ENCODE results near the gene HSD17B4.

DNA sequence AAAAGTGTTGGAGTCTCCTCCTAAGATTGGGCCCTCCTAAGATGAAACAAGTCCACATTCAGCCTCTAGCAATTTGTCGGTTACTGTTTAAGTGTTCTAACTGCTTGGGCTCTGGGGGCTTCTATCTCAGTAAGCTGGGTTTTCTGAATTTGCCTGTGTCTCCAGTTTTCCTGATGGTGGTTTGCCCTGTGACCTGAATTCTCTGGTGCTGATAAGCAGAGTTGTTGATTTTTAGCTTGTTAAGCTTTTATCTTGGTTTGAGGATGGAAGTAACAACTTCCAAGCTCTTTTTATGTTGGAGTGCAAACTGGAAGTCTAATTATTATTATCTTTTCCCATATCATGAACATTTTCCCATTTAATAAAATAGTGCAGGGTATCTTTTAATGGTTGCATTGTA, 30.9 kb downstream of the HSD17B4 start:
- TF ChIP-seq, protein P1, sequence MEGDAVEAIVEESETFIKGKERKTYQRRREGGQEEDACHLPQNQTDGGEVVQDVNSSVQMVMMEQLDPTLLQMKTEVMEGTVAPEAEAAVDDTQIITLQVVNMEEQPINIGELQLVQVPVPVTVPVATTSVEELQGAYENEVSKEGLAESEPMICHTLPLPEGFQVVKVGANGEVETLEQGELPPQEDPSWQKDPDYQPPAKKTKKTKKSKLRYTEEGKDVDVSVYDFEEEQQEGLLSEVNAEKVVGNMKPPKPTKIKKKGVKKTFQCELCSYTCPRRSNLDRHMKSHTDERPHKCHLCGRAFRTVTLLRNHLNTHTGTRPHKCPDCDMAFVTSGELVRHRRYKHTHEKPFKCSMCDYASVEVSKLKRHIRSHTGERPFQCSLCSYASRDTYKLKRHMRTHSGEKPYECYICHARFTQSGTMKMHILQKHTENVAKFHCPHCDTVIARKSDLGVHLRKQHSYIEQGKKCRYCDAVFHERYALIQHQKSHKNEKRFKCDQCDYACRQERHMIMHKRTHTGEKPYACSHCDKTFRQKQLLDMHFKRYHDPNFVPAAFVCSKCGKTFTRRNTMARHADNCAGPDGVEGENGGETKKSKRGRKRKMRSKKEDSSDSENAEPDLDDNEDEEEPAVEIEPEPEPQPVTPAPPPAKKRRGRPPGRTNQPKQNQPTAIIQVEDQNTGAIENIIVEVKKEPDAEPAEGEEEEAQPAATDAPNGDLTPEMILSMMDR (CRISPR knock-in tag; IDR thresholded peaks at IDR 0.05), result no peak
- TF ChIP-seq ZBTB3 (CRISPR knock-in tag; IDR thresholded peaks at IDR 0.05; ENCODE audit: borderline replicate concordance, low read depth), result no peak
